CD8-positive, alpha-beta memory T cell (primary cell): ENCODE data around the gene CFAP100. TPM values are rescaled to one million over a fixed set of nuclear protein-coding genes. Genes with fewer than 3 reads are reported as not detected.

Source experiments
- CTCF ChIA-PET: fragments of 350-600 bp; sonication (Branson Sonifier 250); formaldehyde crosslinking; loops from one replicate; lab custom pipeline; 2021; ENCODE audit warnings: antibody characterized with exemption; lab: Charles Lee
- POLR2A ChIA-PET: fragments of 350-600 bp; sonication (Branson Sonifier 250); formaldehyde crosslinking; loops from one replicate; lab custom pipeline; 2021; ENCODE audit warnings: antibody characterized with exemption; lab: Charles Lee
- DNase-seq, 5 donors: peaks; one replicate each; pipeline versions ENCODE4 v3.0.0 to v3.0.0-alpha.2; 2020 to 2022; ENCODE audit warnings: mixed read lengths in 1 of 5
- H3K27ac ChIP-seq: one replicate; pipeline ENCODE4 v1.7.0; 2013; ENCODE audit warnings: low read depth, mild to moderate bottlenecking, low read length, moderate library complexity
- H3K27me3 ChIP-seq: 2 replicates; pipeline ENCODE4 v1.7.0; 2013; ENCODE audit warnings: low read length, mild to moderate bottlenecking; ENCODE audit not compliant: insufficient read depth, poor library complexity, severe bottlenecking
- H3K36me3 ChIP-seq: 2 replicates; pipeline ENCODE4 v1.7.0; 2013; ENCODE audit warnings: mild to moderate bottlenecking, low read length, moderate library complexity; ENCODE audit not compliant: insufficient read depth
- H3K4me1 ChIP-seq: 2 replicates; pipeline ENCODE4 v1.7.0; 2013; ENCODE audit warnings: mild to moderate bottlenecking, low read length, moderate library complexity; ENCODE audit not compliant: insufficient read depth
- H3K4me3 ChIP-seq: 2 replicates; pipeline ENCODE4 v1.7.0; 2013; ENCODE audit warnings: mild to moderate bottlenecking, low read length
- H3K9me3 ChIP-seq: 2 replicates; pipeline ENCODE4 v1.7.0; 2013; ENCODE audit warnings: mild to moderate bottlenecking, low read length
- H3K27ac Mint-ChIP-seq, 8 donors: one replicate each; pipeline ENCODE4 v1.8.0; 2020 to 2021; ENCODE audit warnings: mixed read lengths in 8 of 8, mild to moderate bottlenecking in 6 of 8, inconsistent platforms in 3 of 8, moderate library complexity in 3 of 8
- H3K27me3 Mint-ChIP-seq, 2 donors: one replicate each; pipeline ENCODE4 v1.8.0; 2020 to 2021; ENCODE audit warnings: mixed read lengths in 2 of 2, mild to moderate bottlenecking in 1 of 2, moderate library complexity in 1 of 2
- H3K36me3 Mint-ChIP-seq, 3 donors: one replicate each; pipeline ENCODE4 v1.8.0; 2020 to 2021; ENCODE audit warnings: mixed read lengths in 3 of 3, inconsistent platforms in 1 of 3, mild to moderate bottlenecking in 1 of 3
- H3K4me1 Mint-ChIP-seq, 3 donors: one replicate each; pipeline ENCODE4 v1.8.0; 2020 to 2021; ENCODE audit warnings: mixed read lengths in 3 of 3, inconsistent platforms in 1 of 3, mild to moderate bottlenecking in 1 of 3
- H3K4me3 Mint-ChIP-seq, 7 donors: one replicate each; pipeline ENCODE4 v1.8.0; 2020 to 2021; ENCODE audit warnings: mixed read lengths in 7 of 7, mild to moderate bottlenecking in 6 of 7, moderate library complexity in 4 of 7, inconsistent platforms in 2 of 7
- H3K9me3 Mint-ChIP-seq, 5 donors: one replicate each; pipeline ENCODE4 v1.8.0; 2020 to 2022; ENCODE audit warnings: mixed read lengths in 5 of 5, mild to moderate bottlenecking in 3 of 5, moderate library complexity in 2 of 5, inconsistent platforms in 1 of 5
- polyA plus RNA-seq: library from polyadenylated mRNA; unstranded; fragments of 300-500 nt; fragmentation: Illumina TruSeq; gene quantifications from one replicate; pipeline ENCODE4 v1.2.3, GENCODE V29; 2021
- total RNA-seq, 2 experiments: library from RNA; stranded (reverse); gene quantifications; one replicate each; pipeline ENCODE4 v1.2.3, GENCODE V29; 2021

CFAP100 gene
- total and polyA plus RNA-seq, 3 experiments from 2014 or later: not detected

DNA sequence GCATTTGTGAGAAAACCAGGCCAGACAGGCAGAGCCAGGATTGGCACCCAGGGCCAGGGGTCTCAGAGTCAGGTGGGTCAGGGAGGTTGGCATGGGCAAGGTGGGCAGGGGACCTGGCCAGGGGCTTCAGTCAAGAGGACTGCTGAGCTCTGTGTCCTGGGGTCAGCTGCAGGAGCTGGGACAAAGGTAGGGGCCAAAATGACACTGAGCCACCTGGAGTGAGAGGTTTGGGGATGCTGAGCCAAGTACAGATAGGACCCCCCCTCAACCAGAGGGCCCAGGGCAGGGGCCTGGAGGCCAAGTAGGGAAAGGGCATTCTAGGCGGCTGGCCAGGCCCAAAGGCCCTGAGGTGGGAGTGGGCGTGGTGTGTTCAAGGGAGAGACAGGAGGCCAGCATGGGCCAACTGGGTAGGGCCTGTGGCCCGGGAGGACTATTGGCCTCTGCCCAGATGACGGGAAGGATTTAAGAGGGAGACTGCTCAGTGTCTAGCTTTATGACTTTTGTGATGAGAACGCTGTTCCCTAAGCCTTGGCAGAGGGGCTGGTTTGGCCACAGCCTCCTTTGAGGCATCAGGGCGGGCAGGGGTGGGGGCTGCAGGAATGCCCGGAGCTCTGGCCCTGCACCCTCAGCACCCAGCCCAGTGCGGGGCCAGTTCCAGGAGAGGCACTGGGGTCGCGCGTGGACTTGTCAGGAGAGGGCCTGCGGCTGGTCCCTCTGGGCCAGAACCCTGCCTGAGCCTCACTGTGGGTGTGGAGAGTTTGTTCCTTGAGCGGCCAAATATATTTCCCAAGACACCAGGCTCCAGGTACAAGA, 3.1 kb downstream of the CFAP100 start:
- Mint-ChIP-seq H3K27ac (peak overlapping the region in 1 of 8 donors; percentile 25), H3K4me1 (no peaks in the 10 kb centered on the region), H3K9me3 (peaks cover 0 to 1% (median 0%) of the 10 kb centered on the region in 5 donors), H3K27me3 (peaks cover 25 to 47% of the 10 kb centered on the region in 2 donors), H3K4me3 (no peak overlapping the region), H3K36me3 (no peaks in the 10 kb centered on the region)
- Histone ChIP-seq H3K27me3 (no peaks in the 10 kb centered on the region), H3K27ac (no peak overlapping the region), H3K9me3 (no peaks in the 10 kb centered on the region), H3K36me3 (no peaks in the 10 kb centered on the region), H3K4me3 (no peak overlapping the region), H3K4me1 (no peaks in the 10 kb centered on the region)
- DNase-seq: no peak
- ChIA-PET POLR2A (no interaction called here), CTCF (no interaction called here)

DNA sequence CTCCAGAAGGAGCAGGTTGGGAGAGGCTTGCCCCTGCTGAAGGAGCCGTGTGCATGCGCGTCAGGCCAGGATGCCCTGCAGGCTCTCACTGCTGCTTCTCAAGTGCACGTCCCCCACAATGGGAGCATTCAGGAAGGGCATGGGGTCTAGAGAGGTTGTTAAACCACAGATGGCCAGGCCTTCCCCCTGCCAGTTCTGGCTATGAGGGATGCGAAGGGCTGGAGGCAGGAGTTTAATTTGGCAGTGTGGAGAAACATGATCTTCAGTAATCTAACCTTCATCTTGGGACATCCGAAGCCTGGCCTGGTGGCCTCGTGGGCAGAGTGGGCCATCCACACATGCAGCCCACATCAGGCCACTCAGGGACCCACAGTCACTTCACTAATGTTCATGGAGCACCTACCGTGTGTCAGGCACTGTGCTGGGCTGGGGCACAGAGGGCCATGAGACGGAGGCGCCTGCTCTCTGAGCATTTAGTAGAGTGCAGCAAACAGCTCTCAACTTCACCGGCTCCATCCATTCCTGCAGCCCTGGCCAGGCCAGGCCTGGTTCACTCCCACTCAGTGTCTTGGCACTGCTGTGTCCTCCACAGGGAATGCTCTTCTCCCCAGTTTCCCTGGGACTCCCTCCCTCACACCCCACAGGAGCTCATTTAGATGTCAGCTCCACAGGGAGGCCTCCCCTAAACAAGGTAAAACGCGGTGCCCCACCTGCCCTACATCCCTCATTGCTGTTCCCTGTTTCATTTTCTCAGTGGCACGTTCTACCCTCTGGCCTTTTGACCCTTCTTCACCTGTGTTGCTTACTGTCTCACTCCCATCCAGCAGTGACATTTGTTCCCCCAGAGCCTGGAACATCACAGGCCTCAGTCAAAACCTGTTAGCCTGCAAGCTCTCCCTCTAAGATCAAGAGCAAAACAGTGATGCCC, 4.0 kb downstream of the CFAP100 start:
- Mint-ChIP-seq H3K4me3 (no peak overlapping the region), H3K4me1 (no peaks in the 10 kb centered on the region), H3K9me3 (peaks cover 0 to 1% (median 0%) of the 10 kb centered on the region in 5 donors), H3K36me3 (no peaks in the 10 kb centered on the region), H3K27me3 (peaks cover 18 to 40% of the 10 kb centered on the region in 2 donors), H3K27ac (peak overlapping the region in 2 of 8 donors; percentile 11 to 25)
- DNase-seq: no peak
- Histone ChIP-seq H3K4me1 (no peaks in the 10 kb centered on the region), H3K4me3 (no peak overlapping the region), H3K27ac (no peak overlapping the region), H3K36me3 (no peaks in the 10 kb centered on the region), H3K27me3 (no peaks in the 10 kb centered on the region), H3K9me3 (no peaks in the 10 kb centered on the region)
- CTCF ChIA-PET: no interaction called here
- POLR2A ChIA-PET: no interaction called here

DNA sequence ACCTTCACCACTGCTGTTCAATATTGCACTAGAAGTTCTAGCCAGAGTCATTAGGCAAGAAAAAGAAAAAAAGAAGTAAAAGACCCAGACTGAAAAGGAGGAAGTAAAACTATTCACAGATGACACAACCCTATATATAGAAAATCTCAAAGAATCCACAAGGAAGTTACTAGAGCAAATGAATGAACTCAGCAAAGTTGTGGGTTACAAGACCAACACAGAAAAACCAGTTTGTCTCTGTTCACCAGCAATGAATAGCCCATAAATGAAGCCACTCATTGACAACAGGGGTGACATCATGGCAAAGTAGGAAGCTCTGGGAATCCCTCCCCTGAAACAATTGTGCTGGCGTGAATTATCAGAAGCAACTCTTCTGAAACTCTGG, 4.6 kb downstream of the CFAP100 start:
- Histone ChIP-seq H3K27me3 (no peaks in the 10 kb centered on the region), H3K4me3 (no peak overlapping the region), H3K36me3 (no peaks in the 10 kb centered on the region), H3K9me3 (no peaks in the 10 kb centered on the region), H3K27ac (no peak overlapping the region), H3K4me1 (no peaks in the 10 kb centered on the region)
- peaks cover 0 to 1% (median 0%) of the 10 kb centered on the region in 5 donors for H3K9me3 Mint-ChIP-seq
- DNase-seq: no peak
- H3K4me1 Mint-ChIP-seq: no peaks in the 10 kb centered on the region
- POLR2A ChIA-PET: no interaction called here
- no peaks in the 10 kb centered on the region for H3K36me3 Mint-ChIP-seq
- CTCF ChIA-PET: no interaction called here
- H3K4me3 Mint-ChIP-seq: no peak overlapping the region
- peak overlapping the region in 1 of 8 donors; percentile 3 for H3K27ac Mint-ChIP-seq
- H3K27me3 Mint-ChIP-seq: peaks cover 18 to 34% of the 10 kb centered on the region in 2 donors

DNA sequence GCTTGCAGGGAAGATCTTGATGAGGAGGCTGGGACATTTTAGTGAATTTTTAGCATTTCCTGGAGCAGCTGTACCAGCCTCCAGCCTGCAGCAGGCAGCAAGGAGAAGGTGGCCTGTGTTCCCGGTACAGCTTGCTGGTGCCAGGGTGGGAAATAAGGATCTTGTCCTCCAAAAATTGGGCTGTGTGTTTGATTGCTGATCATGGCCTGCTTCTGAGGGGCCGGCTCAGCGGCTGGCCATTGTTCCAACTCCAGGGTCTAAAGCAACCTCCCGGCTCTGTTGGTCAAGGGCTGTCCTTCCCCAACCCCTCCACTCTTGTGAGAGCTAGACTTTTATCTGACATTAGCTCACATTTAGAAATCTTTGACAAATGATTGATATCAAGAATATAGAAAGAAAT, 5.0 kb downstream of the CFAP100 start:
- Histone ChIP-seq H3K4me3 (no peak overlapping the region), H3K4me1 (no peaks in the 10 kb centered on the region), H3K27ac (no peak overlapping the region), H3K9me3 (no peaks in the 10 kb centered on the region), H3K36me3 (no peaks in the 10 kb centered on the region), H3K27me3 (no peaks in the 10 kb centered on the region)
- ChIA-PET POLR2A (no interaction called here), CTCF (no interaction called here)
- no peaks in the 10 kb centered on the region for H3K4me1 Mint-ChIP-seq
- no peak overlapping the region for H3K4me3 Mint-ChIP-seq
- peaks cover 18 to 32% of the 10 kb centered on the region in 2 donors for H3K27me3 Mint-ChIP-seq
- H3K9me3 Mint-ChIP-seq: peaks cover 0 to 1% (median 0%) of the 10 kb centered on the region in 5 donors
- no peak overlapping the region for H3K27ac Mint-ChIP-seq
- DNase-seq: no peak
- no peaks in the 10 kb centered on the region for H3K36me3 Mint-ChIP-seq

DNA sequence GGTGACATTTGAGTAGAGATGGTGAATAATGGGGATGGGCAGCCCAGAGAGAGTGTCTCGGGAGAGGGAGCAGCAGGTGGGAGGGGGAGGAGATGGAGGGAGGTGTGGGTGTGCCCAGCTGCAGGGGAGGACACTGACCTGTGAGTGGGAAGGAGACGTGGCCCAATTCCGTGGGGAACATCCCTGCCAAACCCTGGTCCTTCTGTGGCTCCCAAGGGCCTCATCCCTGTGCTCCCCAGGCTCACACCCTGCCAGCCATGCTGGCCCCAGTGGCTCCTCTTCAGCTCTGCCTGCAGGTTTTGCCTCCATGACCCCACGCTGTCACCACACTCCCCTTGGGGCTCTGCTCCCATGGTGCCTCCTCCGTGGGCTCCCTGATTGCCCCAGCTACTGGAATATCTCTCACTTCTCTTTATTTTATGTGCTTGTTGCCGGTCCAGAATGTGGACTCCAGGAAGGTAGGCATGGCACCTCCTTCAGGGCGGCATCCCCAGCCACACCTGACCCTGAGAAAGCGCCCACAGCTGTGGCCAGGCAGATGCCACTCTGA, 7.0 kb downstream of the CFAP100 start:
- Histone ChIP-seq H3K27ac (no peak overlapping the region), H3K36me3 (no peaks in the 10 kb centered on the region), H3K4me3 (no peak overlapping the region), H3K9me3 (no peaks in the 10 kb centered on the region), H3K4me1 (no peaks in the 10 kb centered on the region), H3K27me3 (no peaks in the 10 kb centered on the region)
- H3K36me3 Mint-ChIP-seq: no peaks in the 10 kb centered on the region
- no peak overlapping the region for H3K27ac Mint-ChIP-seq
- no peak overlapping the region for H3K4me3 Mint-ChIP-seq
- CTCF ChIA-PET: no interaction called here
- POLR2A ChIA-PET: no interaction called here
- H3K27me3 Mint-ChIP-seq: peaks cover 8 to 38% of the 10 kb centered on the region in 2 donors
- no peaks in the 10 kb centered on the region for H3K4me1 Mint-ChIP-seq
- H3K9me3 Mint-ChIP-seq: peaks cover 0 to 1% (median 0%) of the 10 kb centered on the region in 5 donors
- DNase-seq: no peak

DNA sequence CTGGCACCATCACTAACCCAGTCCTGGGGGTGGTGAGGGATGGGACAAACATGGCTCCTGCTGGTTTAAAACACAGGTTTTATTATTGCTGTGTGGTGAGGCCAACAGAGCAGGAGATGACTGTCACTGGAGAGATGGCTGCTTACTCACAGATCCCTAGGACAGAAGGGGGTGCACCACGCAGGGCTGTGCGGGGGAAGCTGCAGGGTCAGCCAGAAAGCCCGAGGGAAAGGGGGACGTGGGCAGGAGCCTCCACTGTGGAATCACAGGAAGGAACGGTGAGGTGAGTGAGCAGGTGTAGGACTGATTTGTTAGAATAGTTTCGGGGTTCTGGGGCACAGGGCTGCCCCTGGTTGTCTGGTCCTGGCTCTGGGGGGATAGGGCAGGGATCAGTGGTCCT, 7.5 kb downstream of the CFAP100 start:
- Histone ChIP-seq H3K27ac (no peak overlapping the region), H3K4me3 (no peak overlapping the region), H3K27me3 (no peaks in the 10 kb centered on the region), H3K9me3 (no peaks in the 10 kb centered on the region), H3K36me3 (no peaks in the 10 kb centered on the region), H3K4me1 (no peaks in the 10 kb centered on the region)
- no peak overlapping the region for H3K4me3 Mint-ChIP-seq
- no peaks in the 10 kb centered on the region for H3K36me3 Mint-ChIP-seq
- POLR2A ChIA-PET: no interaction called here
- CTCF ChIA-PET: no interaction called here
- DNase-seq: no peak
- no peaks in the 10 kb centered on the region for H3K4me1 Mint-ChIP-seq
- H3K9me3 Mint-ChIP-seq: peaks cover 0 to 1% (median 0%) of the 10 kb centered on the region in 5 donors
- H3K27ac Mint-ChIP-seq: no peak overlapping the region
- H3K27me3 Mint-ChIP-seq: peaks cover 8 to 42% of the 10 kb centered on the region in 2 donors

DNA sequence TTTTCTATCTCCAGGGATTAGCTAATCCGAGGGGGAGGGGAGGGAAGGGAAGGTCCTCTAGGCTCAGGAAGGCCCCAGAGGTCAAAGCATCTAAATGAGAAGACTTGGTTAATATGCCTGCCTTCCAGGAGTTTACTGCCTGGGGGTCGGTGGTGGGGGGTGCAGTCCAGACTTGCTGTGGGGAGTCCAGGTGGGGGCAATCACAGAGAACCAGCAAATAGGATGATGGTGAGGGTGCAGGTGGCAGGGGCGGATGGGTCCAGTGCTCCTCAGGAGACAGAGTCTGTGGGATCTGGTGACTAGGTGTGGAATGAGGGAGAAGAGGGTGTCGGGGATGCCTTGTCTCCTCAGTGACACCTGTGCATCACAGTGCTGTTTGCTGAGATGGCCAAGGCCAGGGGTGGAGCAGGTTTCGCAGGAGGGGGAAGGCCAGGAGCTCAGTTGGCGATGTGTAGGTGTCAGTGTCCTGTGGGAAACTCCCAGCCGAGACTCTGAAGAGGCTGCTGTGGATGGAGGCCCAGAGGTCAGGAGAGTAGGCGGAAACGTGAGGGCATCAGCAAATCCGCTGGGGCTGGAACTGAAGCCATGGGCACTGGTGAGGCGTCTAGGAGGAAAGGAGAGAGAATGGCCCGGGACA, 8.1 kb downstream of the CFAP100 start:
- Histone ChIP-seq H3K4me3 (no peak overlapping the region), H3K27me3 (no peaks in the 10 kb centered on the region), H3K27ac (no peak overlapping the region), H3K36me3 (no peaks in the 10 kb centered on the region), H3K4me1 (no peaks in the 10 kb centered on the region), H3K9me3 (no peaks in the 10 kb centered on the region)
- ChIA-PET CTCF (no interaction called here), POLR2A (no interaction called here)
- Mint-ChIP-seq H3K27me3 (peaks cover 8 to 41% of the 10 kb centered on the region in 2 donors), H3K36me3 (no peaks in the 10 kb centered on the region), H3K27ac (peak overlapping the region in 1 of 8 donors; percentile 15), H3K4me3 (no peak overlapping the region), H3K4me1 (no peaks in the 10 kb centered on the region), H3K9me3 (peaks cover 0 to 1% (median 0%) of the 10 kb centered on the region in 5 donors)
- no peak for DNase-seq
